HepG2 (cell line): ENCODE results near the gene LTBR. TPM values are rescaled to one million over a fixed set of nuclear protein-coding genes. Genes with fewer than 3 reads are reported as not detected.

ENCODE experiments used
- CHCHD3 ChIP-seq: sonication (generic); formaldehyde crosslinking; IDR thresholded peaks from 2 replicates; pipeline ENCODE4 v1.8.0; 2022; ENCODE audit warnings: mild to moderate bottlenecking, missing genetic modification reagents, moderate library complexity
- CREM ChIP-seq, 2 experiments: sonication (generic) in 1 of 2; formaldehyde crosslinking in 1 of 2; IDR thresholded peaks; 2 replicates each; pipeline versions ENCODE4 v1.4.0 to v1.6.1; 2016 to 2020; ENCODE audit warnings: antibody characterized with exemption in 1 of 2, mild to moderate bottlenecking in 1 of 2, missing genetic modification reagents in 1 of 2
- MAF1 ChIP-seq: sonication (generic); formaldehyde crosslinking; IDR thresholded peaks from 2 replicates; pipeline ENCODE4 v1.5.0; 2020; ENCODE audit warnings: missing genetic modification reagents, borderline replicate concordance
- MED1 ChIP-seq: sonication (generic); formaldehyde crosslinking; IDR thresholded peaks from 2 replicates; pipeline ENCODE4 v1.4.0; 2020; ENCODE audit warnings: missing genetic modification reagents
- NR2F1 ChIP-seq, 2 experiments: fragments of 450-650 bp in 1 of 2; formaldehyde crosslinking in 1 of 2; IDR thresholded peaks; 2 replicates each; pipeline versions ENCODE4 v1.5.0 to v1.6.1; 2016 to 2020; ENCODE audit warnings: mild to moderate bottlenecking in 1 of 2, missing compliant biosample characterization in 1 of 2, missing genetic modification reagents in 1 of 2, moderate library complexity in 1 of 2
- PHF8 ChIP-seq: sonication (generic); formaldehyde crosslinking; IDR thresholded peaks from 2 replicates; pipeline ENCODE4 v1.5.0; 2020; ENCODE audit warnings: missing genetic modification reagents
- SOX5 ChIP-seq: IDR thresholded peaks from 2 replicates; pipeline ENCODE4 v1.6.1; 2016; ENCODE audit warnings: borderline replicate concordance
- SOX6 ChIP-seq, 2 experiments: fragments of 450-650 bp in 1 of 2; sonication (generic) in 1 of 2; formaldehyde crosslinking in 1 of 2; IDR thresholded peaks; 2 replicates each; pipeline versions ENCODE4 v1.4.0 to v1.6.1; 2017 to 2020; ENCODE audit warnings: antibody characterized with exemption in 1 of 2, mild to moderate bottlenecking in 1 of 2, missing genetic modification reagents in 1 of 2
- ZFP90 ChIP-seq: sonication (generic); formaldehyde crosslinking; IDR thresholded peaks from 2 replicates; pipeline ENCODE4 v1.8.0; 2022; ENCODE audit warnings: missing genetic modification reagents, mild to moderate bottlenecking, inconsistent platforms, borderline replicate concordance
- ZNF34 ChIP-seq: sonication (generic); formaldehyde crosslinking; IDR thresholded peaks from 2 replicates; pipeline ENCODE4 v1.4.0; 2020; ENCODE audit warnings: mild to moderate bottlenecking, missing genetic modification reagents, borderline replicate concordance
- ZNF382 ChIP-seq: sonication (generic); formaldehyde crosslinking; IDR thresholded peaks from 2 replicates; pipeline ENCODE4 v1.5.0; 2020; ENCODE audit warnings: missing genetic modification reagents, mild to moderate bottlenecking, borderline replicate concordance
- ZNF577 ChIP-seq: sonication (generic); formaldehyde crosslinking; IDR thresholded peaks from 2 replicates; pipeline ENCODE4 v1.4.0; 2020; ENCODE audit warnings: mild to moderate bottlenecking, low read depth, missing genetic modification reagents, borderline replicate concordance
- polyA plus RNA-seq, 8 experiments: library from polyadenylated mRNA; depleted of rRNA in 3 of 8; stranded (reverse) in 7 of 8; unstranded in 1 of 8; fragments of >200 nt; fragmentation: Illumina TruSeq in 4 of 8; extraction: Trizol in 4 of 8; gene quantifications; 2 replicates each; pipeline versions ENCODE4 v1.2.1 to v1.2.3, GENCODE V29; 2011 to 2016; ENCODE audit warnings: low read depth in 4 of 8, missing spikeins in 1 of 8, mixed read lengths in 1 of 8; ENCODE audit not compliant: insufficient read depth in 1 of 8
- total RNA-seq, 5 experiments: library from RNA; depleted of rRNA; stranded (reverse); fragments of >200 nt; fragmentation: Illumina TruSeq; extraction: Trizol; gene quantifications; 2 replicates each; pipeline ENCODE4 v1.2.3, GENCODE V29; 2016; ENCODE audit warnings: low read depth in 1 of 5
- TF ChIP-seq, protein P1 (sequence below), 2 experiments: sonication (generic) in 1 of 2; formaldehyde crosslinking in 1 of 2; IDR thresholded peaks; 2 replicates each; pipeline versions ENCODE4 v1.4.0 to v1.6.1; 2018 to 2020; ENCODE audit warnings: missing genetic modification reagents in 2 of 2, borderline replicate concordance in 1 of 2, low read depth in 1 of 2, mild to moderate bottlenecking in 1 of 2, missing biosample characterization in 1 of 2
- TF ChIP-seq, protein P2 (sequence below): sonication (generic); formaldehyde crosslinking; conservative IDR thresholded peaks from 2 replicates; pipeline ENCODE4 v1.8.0; 2022; ENCODE audit warnings: low read depth, missing genetic modification reagents
- TF ChIP-seq, protein P3 (sequence below): sonication (generic); formaldehyde crosslinking; IDR thresholded peaks from 2 replicates; pipeline ENCODE4 v1.4.0; 2020; ENCODE audit warnings: missing genetic modification reagents
- TF ChIP-seq, protein P4 (sequence below): sonication (generic); formaldehyde crosslinking; conservative IDR thresholded peaks from 2 replicates; pipeline ENCODE4 v1.4.0; 2020; ENCODE audit warnings: missing genetic modification reagents
- TF ChIP-seq, protein P5 (sequence below): sonication (generic); formaldehyde crosslinking; IDR thresholded peaks from 2 replicates; pipeline ENCODE4 v1.4.0; 2020; ENCODE audit warnings: missing genetic modification reagents

LTBR gene
- total and polyA plus RNA-seq, 2 of the 13 experiments (the other 11 are each of a cell fraction or from before 2014, with no cell fraction given): 31.4 to 34.8 TPM

DNA sequence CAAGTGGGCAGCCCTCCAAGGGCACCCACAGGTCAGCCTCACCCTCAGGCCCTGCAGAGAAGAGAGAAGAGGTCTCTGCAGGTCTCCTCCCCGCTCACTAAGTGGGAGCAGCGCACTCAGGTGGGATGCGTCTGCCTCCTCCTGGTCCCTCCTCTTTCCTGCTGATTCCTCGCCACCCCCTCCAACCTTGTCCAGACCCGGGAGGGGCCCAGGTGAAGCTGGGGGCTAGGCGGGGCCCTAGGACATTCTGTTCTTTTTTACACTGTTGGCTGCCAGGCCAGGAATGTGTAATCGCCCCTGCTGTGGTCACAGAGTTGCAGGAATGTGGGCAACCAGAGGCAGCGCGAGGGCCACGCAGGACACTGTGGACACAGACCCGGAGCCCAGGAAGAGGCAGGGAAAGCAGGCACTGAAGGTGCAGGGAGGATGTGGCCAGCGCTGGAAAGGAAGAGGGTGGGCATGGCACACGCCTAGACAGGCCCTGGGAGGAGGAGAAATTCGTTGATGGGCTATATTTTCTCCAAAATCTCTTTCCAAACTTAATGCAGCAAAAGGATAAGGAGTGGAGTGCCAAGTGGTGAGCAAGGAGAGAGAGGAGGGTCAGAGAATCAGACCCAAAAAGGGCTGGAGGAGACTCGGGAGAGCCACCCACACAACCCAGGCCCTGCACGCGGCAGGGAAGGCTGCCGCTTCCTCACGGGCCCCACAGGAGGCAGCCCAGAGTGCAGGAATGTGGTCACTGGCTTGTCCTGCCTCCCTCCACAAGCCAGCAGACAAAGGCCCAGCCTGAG, 7.7 kb upstream of the LTBR start (continued):
- no peak for TF ChIP-seq SOX5 (CRISPR knock-in tag)
- TF ChIP-seq, protein P1, sequence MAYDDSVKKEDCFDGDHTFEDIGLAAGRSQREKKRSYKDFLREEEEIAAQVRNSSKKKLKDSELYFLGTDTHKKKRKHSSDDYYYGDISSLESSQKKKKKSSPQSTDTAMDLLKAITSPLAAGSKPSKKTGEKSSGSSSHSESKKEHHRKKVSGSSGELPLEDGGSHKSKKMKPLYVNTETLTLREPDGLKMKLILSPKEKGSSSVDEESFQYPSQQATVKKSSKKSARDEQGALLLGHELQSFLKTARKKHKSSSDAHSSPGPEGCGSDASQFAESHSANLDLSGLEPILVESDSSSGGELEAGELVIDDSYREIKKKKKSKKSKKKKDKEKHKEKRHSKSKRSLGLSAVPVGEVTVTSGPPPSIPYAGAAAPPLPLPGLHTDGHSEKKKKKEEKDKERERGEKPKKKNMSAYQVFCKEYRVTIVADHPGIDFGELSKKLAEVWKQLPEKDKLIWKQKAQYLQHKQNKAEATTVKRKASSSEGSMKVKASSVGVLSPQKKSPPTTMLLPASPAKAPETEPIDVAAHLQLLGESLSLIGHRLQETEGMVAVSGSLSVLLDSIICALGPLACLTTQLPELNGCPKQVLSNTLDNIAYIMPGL (CRISPR knock-in tag; IDR thresholded peaks at IDR 0.05; ENCODE audit: borderline replicate concordance in 1 of 2, low read depth in 1 of 2): peak; percentile 53 to 61; a peak in 3 of 4 replicates
- TF ChIP-seq, protein P2, sequence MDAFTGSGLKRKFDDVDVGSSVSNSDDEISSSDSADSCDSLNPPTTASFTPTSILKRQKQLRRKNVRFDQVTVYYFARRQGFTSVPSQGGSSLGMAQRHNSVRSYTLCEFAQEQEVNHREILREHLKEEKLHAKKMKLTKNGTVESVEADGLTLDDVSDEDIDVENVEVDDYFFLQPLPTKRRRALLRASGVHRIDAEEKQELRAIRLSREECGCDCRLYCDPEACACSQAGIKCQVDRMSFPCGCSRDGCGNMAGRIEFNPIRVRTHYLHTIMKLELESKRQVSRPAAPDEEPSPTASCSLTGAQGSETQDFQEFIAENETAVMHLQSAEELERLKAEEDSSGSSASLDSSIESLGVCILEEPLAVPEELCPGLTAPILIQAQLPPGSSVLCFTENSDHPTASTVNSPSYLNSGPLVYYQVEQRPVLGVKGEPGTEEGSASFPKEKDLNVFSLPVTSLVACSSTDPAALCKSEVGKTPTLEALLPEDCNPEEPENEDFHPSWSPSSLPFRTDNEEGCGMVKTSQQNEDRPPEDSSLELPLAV (CRISPR knock-in tag): no peak
- TF ChIP-seq SOX6 (IDR thresholded peaks at IDR 0.05): no peak
- TF ChIP-seq SOX6 (CRISPR knock-in tag; IDR thresholded peaks at IDR 0.05): peak; percentile 12; the same call in 1 of the 2 replicates
- TF ChIP-seq, protein P3, sequence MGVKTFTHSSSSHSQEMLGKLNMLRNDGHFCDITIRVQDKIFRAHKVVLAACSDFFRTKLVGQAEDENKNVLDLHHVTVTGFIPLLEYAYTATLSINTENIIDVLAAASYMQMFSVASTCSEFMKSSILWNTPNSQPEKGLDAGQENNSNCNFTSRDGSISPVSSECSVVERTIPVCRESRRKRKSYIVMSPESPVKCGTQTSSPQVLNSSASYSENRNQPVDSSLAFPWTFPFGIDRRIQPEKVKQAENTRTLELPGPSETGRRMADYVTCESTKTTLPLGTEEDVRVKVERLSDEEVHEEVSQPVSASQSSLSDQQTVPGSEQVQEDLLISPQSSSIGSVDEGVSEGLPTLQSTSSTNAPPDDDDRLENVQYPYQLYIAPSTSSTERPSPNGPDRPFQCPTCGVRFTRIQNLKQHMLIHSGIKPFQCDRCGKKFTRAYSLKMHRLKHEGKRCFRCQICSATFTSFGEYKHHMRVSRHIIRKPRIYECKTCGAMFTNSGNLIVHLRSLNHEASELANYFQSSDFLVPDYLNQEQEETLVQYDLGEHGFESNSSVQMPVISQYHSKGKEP (CRISPR knock-in tag): no peak
- TF ChIP-seq NR2F1 (CRISPR knock-in tag; IDR thresholded peaks at IDR 0.05): no peak
- peak; percentile 44; the same call in 1 of the 2 replicates for TF ChIP-seq PHF8 (CRISPR knock-in tag)
- TF ChIP-seq, protein P4, sequence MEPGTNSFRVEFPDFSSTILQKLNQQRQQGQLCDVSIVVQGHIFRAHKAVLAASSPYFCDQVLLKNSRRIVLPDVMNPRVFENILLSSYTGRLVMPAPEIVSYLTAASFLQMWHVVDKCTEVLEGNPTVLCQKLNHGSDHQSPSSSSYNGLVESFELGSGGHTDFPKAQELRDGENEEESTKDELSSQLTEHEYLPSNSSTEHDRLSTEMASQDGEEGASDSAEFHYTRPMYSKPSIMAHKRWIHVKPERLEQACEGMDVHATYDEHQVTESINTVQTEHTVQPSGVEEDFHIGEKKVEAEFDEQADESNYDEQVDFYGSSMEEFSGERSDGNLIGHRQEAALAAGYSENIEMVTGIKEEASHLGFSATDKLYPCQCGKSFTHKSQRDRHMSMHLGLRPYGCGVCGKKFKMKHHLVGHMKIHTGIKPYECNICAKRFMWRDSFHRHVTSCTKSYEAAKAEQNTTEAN: no peak; the same call in 1 of the 2 replicates
- TF ChIP-seq, protein P5, sequence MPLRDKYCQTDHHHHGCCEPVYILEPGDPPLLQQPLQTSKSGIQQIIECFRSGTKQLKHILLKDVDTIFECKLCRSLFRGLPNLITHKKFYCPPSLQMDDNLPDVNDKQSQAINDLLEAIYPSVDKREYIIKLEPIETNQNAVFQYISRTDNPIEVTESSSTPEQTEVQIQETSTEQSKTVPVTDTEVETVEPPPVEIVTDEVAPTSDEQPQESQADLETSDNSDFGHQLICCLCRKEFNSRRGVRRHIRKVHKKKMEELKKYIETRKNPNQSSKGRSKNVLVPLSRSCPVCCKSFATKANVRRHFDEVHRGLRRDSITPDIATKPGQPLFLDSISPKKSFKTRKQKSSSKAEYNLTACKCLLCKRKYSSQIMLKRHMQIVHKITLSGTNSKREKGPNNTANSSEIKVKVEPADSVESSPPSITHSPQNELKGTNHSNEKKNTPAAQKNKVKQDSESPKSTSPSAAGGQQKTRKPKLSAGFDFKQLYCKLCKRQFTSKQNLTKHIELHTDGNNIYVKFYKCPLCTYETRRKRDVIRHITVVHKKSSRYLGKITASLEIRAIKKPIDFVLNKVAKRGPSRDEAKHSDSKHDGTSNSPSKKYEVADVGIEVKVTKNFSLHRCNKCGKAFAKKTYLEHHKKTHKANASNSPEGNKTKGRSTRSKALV (CRISPR knock-in tag): no peak
- TF ChIP-seq ZNF34 (CRISPR knock-in tag): no peak
- TF ChIP-seq ZFP90 (CRISPR knock-in tag): 0 out of 2 replicates have a peak, but pooled peaks have one; percentile 53
- no peak for TF ChIP-seq MAF1
- peak; percentile 8; the same call in 1 of the 2 replicates for TF ChIP-seq MED1 (CRISPR knock-in tag)
- no peak for TF ChIP-seq ZNF577 (CRISPR knock-in tag)
- no peak for TF ChIP-seq CREM (IDR thresholded peaks at IDR 0.05)
- TF ChIP-seq CREM (CRISPR knock-in tag; IDR thresholded peaks at IDR 0.05): no peak
- TF ChIP-seq CHCHD3 (CRISPR knock-in tag): no peak
- no peak for TF ChIP-seq ZNF382
